Stimulated activated CD4-positive, alpha-beta T cell treated with anti-CD3 and anti-CD28 coated beads, Interleukin-12 subunit alpha, Interleukin-12 subunit beta, amount 100 ng/mL, for 4 hours (primary cell): ENCODE data around the gene PTPRN2.
"Not testable (repeated sequence)": the region's sequence is repeated elsewhere in the genome, so short reads cannot be mapped to it uniquely, and the experiment has no call there.

Experiments
- DNase-seq: peaks from one replicate; pipeline ENCODE4 v3.0.0-alpha.2; 2020

The PTPRN2 gene

GRCh38 chr7:158284617-158285382 lies 302.8 kb downstream of the PTPRN2 start:
- no peak for DNase-seq

DNA sequence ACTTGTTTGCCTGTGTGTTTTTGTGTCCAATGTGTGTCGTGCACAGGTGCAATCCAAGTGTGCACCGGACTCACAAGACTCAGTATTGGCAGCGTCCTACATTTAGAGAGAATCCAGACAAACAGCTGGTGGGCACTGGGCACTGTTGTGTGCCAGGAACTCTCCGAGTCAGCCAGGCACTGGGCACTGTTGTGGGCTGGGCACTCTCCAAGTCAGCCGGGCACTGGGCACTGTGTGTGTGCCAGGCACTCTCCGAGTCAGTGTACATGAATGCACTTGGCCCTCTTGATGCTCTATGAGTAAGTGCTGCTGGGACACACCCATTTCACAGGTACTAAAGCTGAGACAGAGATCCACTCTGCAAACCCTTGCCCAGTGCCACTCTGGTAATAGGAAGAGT lies 303.5 kb downstream of the PTPRN2 start:
- no peak for DNase-seq

GRCh38 chr7:158283016-158283974 lies 304.3 kb downstream of the PTPRN2 start:
- DNase-seq, result no peak

- DNase-seq, result no peak
Observed at GRCh38 chr7:158282461-158283001, 305.1 kb downstream of the PTPRN2 start.

DNA sequence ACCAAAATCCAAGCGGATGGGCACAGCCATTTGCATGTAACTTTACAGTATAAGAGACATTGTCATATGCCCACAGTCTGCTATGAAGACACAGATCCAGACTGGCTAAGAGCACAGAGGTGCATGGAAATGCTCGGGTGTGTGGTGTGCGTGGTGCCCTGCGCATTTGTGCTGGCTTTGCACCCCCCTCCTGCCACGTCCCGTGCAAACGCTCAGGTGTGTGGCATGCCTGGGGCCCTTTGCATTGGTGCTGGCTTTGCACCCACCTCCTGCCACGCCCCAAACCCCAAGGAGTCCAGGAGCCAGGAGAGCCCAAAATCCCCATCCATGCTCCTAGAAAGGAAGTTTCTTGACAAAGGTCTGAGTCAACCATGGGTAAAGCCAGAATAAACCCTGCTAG lies 306.2 kb downstream of the PTPRN2 start:
- no peak for DNase-seq

DNA sequence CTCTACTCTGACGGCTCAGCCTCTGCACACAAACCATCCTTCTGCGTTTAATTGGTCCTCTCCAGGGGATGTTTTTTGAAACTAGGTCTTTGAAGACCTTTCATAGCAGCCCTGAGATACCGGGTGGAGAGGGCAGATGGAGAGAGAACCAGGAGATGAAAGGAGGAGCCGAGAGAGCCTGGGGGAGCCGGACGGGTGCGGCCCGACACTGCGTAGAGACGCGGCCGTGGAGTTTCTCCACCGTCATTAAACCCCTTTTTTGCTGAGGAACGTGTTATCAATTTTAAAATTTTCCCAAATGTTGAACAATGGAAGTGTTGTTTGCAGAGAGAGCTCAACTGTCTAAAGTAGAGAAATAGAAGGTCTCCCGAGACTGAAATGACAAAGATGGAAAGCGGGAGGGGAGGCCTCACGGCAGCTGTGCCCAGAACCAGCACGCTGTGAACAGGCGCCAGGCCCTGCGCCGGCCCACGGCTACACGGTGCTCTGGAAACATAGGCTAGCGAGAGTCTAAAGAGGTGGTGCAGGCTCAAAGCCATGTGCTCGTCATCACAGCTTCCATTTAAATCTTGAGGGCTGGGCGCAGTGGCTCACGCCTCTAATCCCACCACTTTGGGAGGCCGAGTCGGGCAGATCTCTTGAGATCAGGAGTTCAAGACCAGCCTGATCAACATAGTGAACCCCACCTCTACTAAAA lies 307.0 kb downstream of the PTPRN2 start:
- no peak for DNase-seq

DNA sequence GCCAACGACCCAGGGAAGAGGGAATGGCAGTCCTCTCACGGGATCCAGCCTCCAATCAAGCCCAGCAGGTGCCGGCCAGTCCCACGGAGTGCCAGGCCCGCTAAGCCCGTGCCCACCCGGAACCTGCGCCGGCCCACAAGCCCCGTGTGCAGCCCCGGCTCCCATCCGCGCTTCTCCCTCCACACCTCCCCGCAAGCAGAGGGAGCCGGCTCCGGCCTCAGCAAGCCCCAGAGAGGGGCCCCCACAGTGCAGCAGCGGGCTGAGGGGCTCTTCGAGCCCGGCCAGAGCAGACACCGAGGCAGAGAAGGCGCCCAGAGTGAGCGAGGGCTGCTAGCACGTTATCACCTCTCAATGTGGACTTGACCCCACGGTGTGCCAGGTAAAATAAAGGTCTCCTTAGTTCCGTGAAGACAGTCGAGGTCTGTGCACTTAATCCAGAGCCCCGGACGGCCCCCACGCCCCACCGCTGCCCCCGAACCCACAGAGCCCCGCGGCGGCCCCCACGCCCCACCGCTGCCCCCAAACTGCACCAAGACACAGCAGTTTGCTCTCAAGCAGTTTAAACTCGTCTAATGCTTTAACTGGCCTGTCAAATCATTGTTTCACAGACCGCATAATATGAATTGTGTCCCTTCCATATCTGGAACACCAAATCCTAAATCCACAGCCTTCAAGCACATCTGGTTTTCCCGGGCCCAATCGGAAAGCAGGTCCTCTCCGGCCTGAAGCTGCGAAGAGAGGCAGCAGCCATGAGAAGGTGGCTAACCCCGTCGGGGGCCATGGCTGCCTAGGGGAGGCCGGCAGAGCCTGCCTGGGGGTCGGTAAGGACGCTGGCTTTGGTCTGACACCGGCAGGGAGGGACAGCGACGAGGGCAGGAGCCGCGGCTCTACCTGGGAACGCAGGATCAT lies 307.8 kb downstream of the PTPRN2 start:
- DNase-seq, result no peak

DNA sequence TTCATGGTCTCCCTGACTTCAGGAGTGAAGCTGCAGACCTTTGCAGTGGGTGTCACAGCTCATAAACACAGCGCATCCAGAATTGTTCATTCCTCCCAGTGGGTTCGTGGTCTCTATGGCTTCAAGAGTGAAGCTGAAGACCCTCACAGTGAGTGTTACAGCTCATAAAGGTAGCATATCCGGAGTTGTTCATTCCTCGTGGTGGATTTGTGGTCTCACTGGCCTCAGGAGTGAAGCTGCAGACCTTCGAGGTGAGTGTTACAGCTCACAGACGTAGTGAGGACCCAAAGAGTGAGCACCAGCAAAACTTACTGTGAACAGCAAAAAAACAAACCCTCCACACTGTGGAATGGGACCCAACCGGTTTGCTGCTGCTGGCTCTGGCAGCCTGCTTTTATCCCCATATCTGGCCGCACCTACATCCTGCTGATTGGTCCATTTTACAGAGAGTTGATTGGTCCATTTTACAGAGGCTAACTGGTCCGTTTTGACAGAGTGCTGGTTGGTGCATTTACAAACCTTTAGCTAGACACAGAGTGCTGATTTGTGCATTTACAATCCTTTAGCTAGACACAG lies 308.8 kb downstream of the PTPRN2 start:
- no peak for DNase-seq

GRCh38 chr7:158277219-158278141 lies 310.1 kb downstream of the PTPRN2 start:
- no peak for DNase-seq

DNA sequence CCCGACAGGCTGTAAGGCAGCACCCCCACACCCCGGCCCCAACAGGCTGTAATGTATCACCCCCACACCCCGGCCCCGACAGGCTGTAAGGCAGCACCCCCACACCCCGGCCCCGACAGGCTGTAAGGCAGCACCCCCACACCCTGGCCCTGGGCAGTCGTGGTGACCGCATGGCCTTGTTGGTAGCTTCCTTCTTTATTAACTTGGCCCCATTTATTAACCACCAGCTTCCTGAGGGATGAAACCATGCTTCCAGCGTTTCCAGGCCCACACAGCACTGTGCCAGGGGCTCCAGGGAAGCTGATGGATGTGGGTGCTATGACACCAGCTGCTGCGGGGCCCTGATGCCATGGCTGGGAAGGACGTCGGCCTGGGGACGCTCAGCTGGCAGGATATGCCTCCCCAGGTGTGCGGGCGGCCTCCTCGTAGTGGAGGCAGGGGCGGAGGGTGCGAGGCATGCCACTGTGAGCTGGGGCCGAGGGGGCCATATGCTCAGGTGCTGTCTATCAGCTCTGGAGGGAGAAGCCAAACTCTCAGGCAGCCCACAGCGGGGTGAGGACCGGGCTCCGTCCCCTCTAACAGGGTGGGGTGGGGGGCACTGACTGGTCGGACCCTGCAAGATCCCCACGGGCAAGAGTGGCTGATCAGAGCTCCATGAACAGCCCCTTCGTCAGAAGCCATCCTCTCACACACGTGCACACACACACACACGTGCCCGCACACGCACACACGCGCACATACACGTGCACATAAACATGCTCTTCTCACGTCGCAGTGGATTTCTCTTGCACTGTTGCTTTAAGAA lies 311.0 kb downstream of the PTPRN2 start:
- no peak for DNase-seq

- no peak for DNase-seq
Observed at GRCh38 chr7:158275711-158276413, 311.8 kb downstream of the PTPRN2 start.

DNA sequence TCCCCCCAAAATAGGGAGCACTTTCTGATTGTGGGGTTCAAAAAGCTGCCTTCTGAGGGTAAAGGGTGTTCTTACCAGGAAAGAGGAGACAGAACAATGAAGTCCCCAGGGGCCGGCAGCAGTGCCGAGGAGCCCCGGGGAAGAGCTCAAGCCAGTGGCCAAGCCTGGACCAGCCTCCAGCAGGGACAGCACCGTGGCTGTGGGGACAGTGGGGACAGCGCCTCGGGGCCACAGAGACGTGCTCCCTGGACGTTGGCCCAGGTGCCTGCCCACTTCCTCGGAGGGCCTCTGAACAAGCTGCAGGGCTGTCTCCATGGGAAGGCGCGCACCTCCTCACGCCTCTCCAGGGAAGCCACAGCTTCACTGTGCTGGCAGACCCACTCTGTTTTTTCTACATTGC lies 312.6 kb downstream of the PTPRN2 start:
- no peak for DNase-seq

DNA sequence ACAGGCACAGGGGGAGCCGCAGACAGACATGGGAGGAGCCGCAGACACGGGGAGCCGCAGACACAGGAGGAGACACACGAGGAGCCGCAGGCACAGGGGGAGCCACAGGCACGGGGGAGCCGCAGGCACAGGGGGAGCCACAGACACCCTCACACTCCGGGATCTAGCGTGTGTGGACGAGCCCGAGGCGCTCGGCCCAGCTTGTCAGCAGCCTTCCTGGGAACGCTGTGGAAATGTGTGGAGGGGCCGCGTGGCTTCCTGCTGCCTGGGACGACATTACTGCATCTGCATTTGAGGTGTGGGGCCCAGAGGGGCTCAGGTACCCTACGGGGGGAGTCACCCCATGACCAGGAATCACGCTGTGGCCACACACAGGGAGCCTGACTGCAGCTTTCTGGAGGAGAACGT lies 313.2 kb downstream of the PTPRN2 start:
- DNase-seq, result no peak

DNA sequence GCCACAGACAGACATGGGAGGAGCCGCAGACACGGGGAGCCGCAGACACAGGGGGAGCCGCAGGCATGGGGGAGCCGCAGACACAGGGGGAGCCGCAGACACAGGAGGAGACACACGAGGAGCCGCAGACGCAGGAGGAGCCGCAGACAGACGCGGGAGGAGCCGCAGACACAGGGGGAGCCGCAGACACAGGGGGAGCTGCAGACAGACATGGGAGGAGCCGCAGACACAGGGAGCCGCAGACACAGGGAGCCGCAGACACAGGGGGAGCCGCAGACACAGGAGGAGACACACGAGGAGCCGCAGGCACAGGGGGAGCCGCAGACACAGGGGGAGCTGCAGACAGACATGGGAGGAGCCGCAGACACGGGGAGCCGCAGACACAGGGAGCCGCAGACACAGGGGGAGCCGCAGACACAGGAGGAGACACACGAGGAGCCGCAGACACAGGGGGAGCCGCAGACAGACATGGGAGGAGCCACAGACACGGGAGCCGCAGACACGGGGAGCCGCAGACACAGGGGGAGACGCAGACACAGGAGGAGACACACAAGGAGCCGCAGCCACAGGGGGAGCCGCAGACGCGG lies 313.8 kb downstream of the PTPRN2 start:
- DNase-seq, result not testable (repeated sequence)

DNA sequence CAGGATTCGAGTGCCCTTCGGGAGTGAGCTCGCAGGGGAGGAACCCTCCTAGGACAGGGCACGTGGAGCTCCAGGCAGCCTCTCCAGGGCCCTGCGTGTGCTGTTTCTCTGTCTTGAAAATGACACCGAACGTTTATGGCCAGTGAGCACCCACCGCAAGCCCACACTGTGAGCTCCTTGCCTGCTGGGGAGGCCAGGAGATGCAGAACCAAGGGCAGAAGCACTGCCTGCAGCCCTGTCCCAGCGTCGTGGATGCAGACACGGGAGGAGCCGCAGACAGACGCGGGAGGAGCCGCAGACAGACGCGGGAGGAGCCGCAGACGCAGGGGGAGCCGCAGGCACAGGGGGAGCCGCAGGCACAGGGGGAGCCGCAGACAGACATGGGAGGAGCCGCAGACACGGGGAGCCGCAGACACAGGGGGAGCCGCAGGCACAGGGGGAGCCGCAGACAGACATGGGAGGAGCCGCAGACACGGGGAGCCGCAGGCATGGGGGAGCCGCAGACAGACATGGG lies 314.4 kb downstream of the PTPRN2 start:
- no peak for DNase-seq

- no peak for DNase-seq
Observed at GRCh38 chr7:158272509-158273137, 315.0 kb downstream of the PTPRN2 start.

DNA sequence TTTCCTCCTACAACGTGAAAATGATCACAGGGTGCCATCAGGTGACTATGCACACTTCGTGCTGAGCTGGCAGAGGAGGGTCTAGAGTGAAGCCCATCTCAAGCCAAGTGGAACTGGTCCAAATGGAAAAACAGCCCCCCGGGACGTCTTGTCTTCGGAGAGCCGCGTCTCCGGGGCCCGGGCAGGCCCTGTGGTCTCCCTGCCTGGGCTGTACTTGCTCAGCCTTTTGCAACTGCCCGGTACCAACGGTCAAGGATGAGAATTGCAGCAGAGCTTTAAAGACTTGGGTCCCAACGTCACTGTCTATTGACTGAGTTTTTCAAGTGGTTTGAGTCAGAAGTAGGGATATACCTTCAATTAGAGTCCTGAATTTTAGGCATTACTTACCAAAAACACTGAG lies 315.5 kb downstream of the PTPRN2 start:
- no peak for DNase-seq

DNA sequence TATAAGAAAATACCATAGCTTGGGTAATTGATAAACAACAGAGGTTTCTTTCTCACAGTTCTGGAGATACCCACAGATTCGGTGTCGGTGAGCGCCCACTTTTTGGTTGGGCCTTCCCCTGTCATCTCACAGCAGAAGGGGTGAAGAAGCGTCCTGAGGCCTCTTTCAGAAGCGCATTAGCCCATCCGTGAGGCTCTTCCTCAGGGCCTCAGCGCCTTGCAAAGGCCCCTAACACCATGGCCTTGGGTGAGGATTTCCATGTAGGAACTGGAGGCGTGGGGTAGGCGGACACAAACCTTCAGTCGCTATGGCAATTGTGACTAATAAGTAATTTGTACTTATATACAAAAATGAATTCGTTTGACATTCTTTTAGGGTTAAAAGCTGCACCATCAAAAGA lies 316.0 kb downstream of the PTPRN2 start:
- DNase-seq, result no peak
